Measurements from ENCODE around the gene NUDT5.

Gene NUDT5

GRCh38 chr10:12140038-12140437 lies 55.7 kb downstream of the NUDT5 start:
- in situ Hi-C loops (cut with HindIII; ENCODE audit: low pct_unique_long_range_greater_than_20kb, low sequenced_read_pairs): no loop called here
- no peak for DNase-seq (ENCODE audit: low read depth in 1 of 2, low spot score in 1 of 2)
- TF ChIP-seq JUND (IDR thresholded peaks at IDR 0.05; ENCODE audit: low read depth): no peak

GRCh38 chr10:12135631-12136030 lies 60.1 kb downstream of the NUDT5 start:
- in situ Hi-C loops (cut with HindIII; ENCODE audit: low pct_unique_long_range_greater_than_20kb, low sequenced_read_pairs): no loop called here
- no peak for DNase-seq (ENCODE audit: low read depth in 1 of 2, low spot score in 1 of 2)
- TF ChIP-seq JUND (IDR thresholded peaks at IDR 0.05; ENCODE audit: low read depth): no peak

GRCh38 chr10:12130237-12130872 lies 65.3 kb downstream of the NUDT5 start:
- in situ Hi-C loops (cut with HindIII; ENCODE audit: low pct_unique_long_range_greater_than_20kb, low sequenced_read_pairs): no loop called here
- peak; percentile 71 to 80 for DNase-seq (ENCODE audit: low read depth in 1 of 2, low spot score in 1 of 2)
- no peak for TF ChIP-seq JUND (IDR thresholded peaks at IDR 0.05; ENCODE audit: low read depth)

GRCh38 chr10:12129222-12130111 lies 66.2 kb downstream of the NUDT5 start, which contains the start of gene SEC61A2:
Gene SEC61A2 (plus strand): TSS chr10:12129677. CDS start chr10:12129788, 111 bp downstream.
- peak; percentile 97 to 98 for DNase-seq (ENCODE audit: low read depth in 1 of 2, low spot score in 1 of 2)
- in situ Hi-C loops (cut with HindIII; ENCODE audit: low pct_unique_long_range_greater_than_20kb, low sequenced_read_pairs): no loop called here
- no peak for TF ChIP-seq JUND (IDR thresholded peaks at IDR 0.05; ENCODE audit: low read depth)

GRCh38 chr10:12121673-12122072 lies 74.0 kb downstream of the NUDT5 start:
- in situ Hi-C loops (cut with HindIII; ENCODE audit: low pct_unique_long_range_greater_than_20kb, low sequenced_read_pairs): no loop called here
- DNase-seq (ENCODE audit: low read depth in 1 of 2, low spot score in 1 of 2): no peak
- TF ChIP-seq JUND (IDR thresholded peaks at IDR 0.05; ENCODE audit: low read depth): no peak
